HepG2 (cell line): Measurements from ENCODE around the gene SV2B. TPM values are rescaled to one million over a fixed set of nuclear protein-coding genes. Genes with fewer than 3 reads are reported as not detected.

ENCODE experiments used
- ATAC-seq: fragments of 200-7000 bp; cut with Tn5 transposase; 3 replicates; pipeline ENCODE4 v1.9.1; 2020; ENCODE audit warnings: mild to moderate bottlenecking, moderate library complexity
- BruUV-seq: library from RNA; stranded (reverse); fragments of 400-500 nt; replicated peaks from 2 replicates; lab custom pipeline; 2021; lab: Mats Ljungman, UMichigan
- CTCF ChIA-PET: fragments of 300-600 bp; formaldehyde crosslinking; extraction: SDS; loops from one replicate; lab custom pipeline; 2021; ENCODE audit warnings: low total read pairs, inconsistent platforms, low intra/inter-chr PET ratio; lab: Yijun Ruan, JAX
- POLR2A ChIA-PET: fragments of 350-600 bp; sonication (Branson Sonifier 250); formaldehyde crosslinking; loops from one replicate; lab custom pipeline; 2020; ENCODE audit warnings: antibody characterized with exemption, inconsistent platforms; lab: Yijun Ruan, JAX
- DNase-seq: peaks from one replicate; pipeline ENCODE4 v3.0.0-alpha.2; 2015; ENCODE audit warnings: low spot score
- FAIRE-seq: peaks from 3 replicates; lab custom pipeline; 2011; peaks lifted over from hg19 to GRCh38; lab: Jason Lieb, UNC
- H2AFZ ChIP-seq: one replicate; pipeline ENCODE4 v1.6.1; 2011; ENCODE audit warnings: low read length, inconsistent platforms
- H3K27ac ChIP-seq: fragments of 300-600 bp; 3 replicates; pipeline ENCODE4 v1.8.0; 2011; ENCODE audit warnings: mixed run types, mild to moderate bottlenecking, mixed read lengths, low read length, inconsistent platforms; ENCODE audit not compliant: insufficient read depth; ENCODE audit errors: extremely low read length
- H3K27me3 ChIP-seq, 2 experiments: fragments of 200-600 bp in 1 of 2; 2 replicates in 1 of 2; 3 replicates in 1 of 2; pipeline versions ENCODE4 v1.6.0 to v1.8.0; 2011; ENCODE audit warnings: low read length in 2 of 2, mild to moderate bottlenecking in 2 of 2, moderate library complexity in 2 of 2, inconsistent platforms in 1 of 2; ENCODE audit not compliant: insufficient read depth in 2 of 2, control insufficient read depth in 1 of 2
- H3K36me3 ChIP-seq, 2 experiments: fragments of 200-600 bp in 1 of 2; replicated peaks in 1 of 2; 2 replicates in 1 of 2; 3 replicates in 1 of 2; pipeline versions ENCODE4 v1.5.1 to v1.8.0; 2011; ENCODE audit warnings: low read length in 2 of 2, inconsistent platforms in 1 of 2; ENCODE audit not compliant: insufficient read depth in 2 of 2, control insufficient read depth in 1 of 2
- H3K4me1 ChIP-seq: 2 replicates; pipeline ENCODE4 v1.5.1; 2012; ENCODE audit warnings: low read length, inconsistent platforms; ENCODE audit not compliant: insufficient read depth
- H3K4me2 ChIP-seq: 2 replicates; pipeline ENCODE4 v1.6.0; 2011; ENCODE audit warnings: low read depth, low read length, inconsistent platforms
- H3K4me3 ChIP-seq, 3 experiments: fragments of 200-600 bp in 1 of 3; sonication (generic), shearing (Covaris generic) in 1 of 3; replicated peaks in 1 of 3; 2 replicates each; pipeline ENCODE4 v1.5.1; 2011 to 2016; ENCODE audit warnings: low read length in 3 of 3, inconsistent platforms in 2 of 3, low read depth in 2 of 3, mild to moderate bottlenecking in 2 of 3, control low read depth in 1 of 3, mixed read lengths in 1 of 3; ENCODE audit not compliant: insufficient read depth in 1 of 3
- H3K79me2 ChIP-seq: one replicate; pipeline ENCODE4 v1.6.1; 2011; ENCODE audit warnings: low read length, inconsistent platforms; ENCODE audit not compliant: insufficient read depth
- H3K9ac ChIP-seq: 2 replicates; pipeline ENCODE4 v1.6.0; 2011; ENCODE audit warnings: mild to moderate bottlenecking, low read depth, low read length, inconsistent platforms; ENCODE audit not compliant: insufficient read depth
- H3K9me3 ChIP-seq: 2 replicates; pipeline ENCODE4 v1.5.1; 2012; ENCODE audit warnings: mild to moderate bottlenecking, low read length
- H4K20me1 ChIP-seq: 2 replicates; pipeline ENCODE4 v1.6.0; 2011; ENCODE audit warnings: inconsistent platforms, mild to moderate bottlenecking, low read length, moderate library complexity; ENCODE audit not compliant: insufficient read depth
- ZBTB38 ChIP-seq: sonication (generic); formaldehyde crosslinking; IDR thresholded peaks from 2 replicates; pipeline ENCODE4 v1.5.1; 2020; ENCODE audit warnings: mild to moderate bottlenecking, missing genetic modification reagents
- ZBTB44 ChIP-seq: sonication (generic); formaldehyde crosslinking; IDR thresholded peaks from 2 replicates; pipeline ENCODE4 v1.4.0; 2020; ENCODE audit warnings: missing genetic modification reagents
- WGBS: methylation state at CpG from one replicate; pipeline ENCODE4 v1.1.6; 2017; ENCODE audit warnings: low lambda C conversion rate; 5-methylcytosine and 5-hydroxymethylcytosine counted together
- in situ Hi-C: cut with HindIII; loops from 2 replicates; pipeline ENCODE4 v1.10.0; 2017; ENCODE audit warnings: low pct_unique_long_range_greater_than_20kb; ENCODE audit not compliant: extremely low pct_ligation_motif_present
- intact Hi-C: fragments of 100-400 bp; cut with micrococcal nuclease; formaldehyde crosslinking; loops from one replicate; pipeline ENCODE4 v1.10.0; 2022; ENCODE audit not compliant: unreplicated experiment
- polyA plus RNA-seq, 8 experiments: library from polyadenylated mRNA; depleted of rRNA in 3 of 8; stranded (reverse) in 7 of 8; unstranded in 1 of 8; fragments of >200 nt; fragmentation: Illumina TruSeq in 4 of 8; extraction: Trizol in 4 of 8; gene quantifications; 2 replicates each; pipeline versions ENCODE4 v1.2.1 to v1.2.3, GENCODE V29; 2011 to 2016; ENCODE audit warnings: low read depth in 4 of 8, missing spikeins in 1 of 8, mixed read lengths in 1 of 8; ENCODE audit not compliant: insufficient read depth in 1 of 8
- total RNA-seq, 5 experiments: library from RNA; depleted of rRNA; stranded (reverse); fragments of >200 nt; fragmentation: Illumina TruSeq; extraction: Trizol; gene quantifications; 2 replicates each; pipeline ENCODE4 v1.2.3, GENCODE V29; 2016; ENCODE audit warnings: low read depth in 1 of 5
- TF ChIP-seq, protein P1 (sequence below): sonication (generic); formaldehyde crosslinking; IDR thresholded peaks from 2 replicates; pipeline ENCODE4 v1.5.1; 2020; ENCODE audit warnings: mild to moderate bottlenecking, moderate library complexity, missing genetic modification reagents

SV2B gene
- total and polyA plus RNA-seq, 2 of the 13 experiments (the other 11 are each of a cell fraction or from before 2014, with no cell fraction given), result not detected

DNA sequence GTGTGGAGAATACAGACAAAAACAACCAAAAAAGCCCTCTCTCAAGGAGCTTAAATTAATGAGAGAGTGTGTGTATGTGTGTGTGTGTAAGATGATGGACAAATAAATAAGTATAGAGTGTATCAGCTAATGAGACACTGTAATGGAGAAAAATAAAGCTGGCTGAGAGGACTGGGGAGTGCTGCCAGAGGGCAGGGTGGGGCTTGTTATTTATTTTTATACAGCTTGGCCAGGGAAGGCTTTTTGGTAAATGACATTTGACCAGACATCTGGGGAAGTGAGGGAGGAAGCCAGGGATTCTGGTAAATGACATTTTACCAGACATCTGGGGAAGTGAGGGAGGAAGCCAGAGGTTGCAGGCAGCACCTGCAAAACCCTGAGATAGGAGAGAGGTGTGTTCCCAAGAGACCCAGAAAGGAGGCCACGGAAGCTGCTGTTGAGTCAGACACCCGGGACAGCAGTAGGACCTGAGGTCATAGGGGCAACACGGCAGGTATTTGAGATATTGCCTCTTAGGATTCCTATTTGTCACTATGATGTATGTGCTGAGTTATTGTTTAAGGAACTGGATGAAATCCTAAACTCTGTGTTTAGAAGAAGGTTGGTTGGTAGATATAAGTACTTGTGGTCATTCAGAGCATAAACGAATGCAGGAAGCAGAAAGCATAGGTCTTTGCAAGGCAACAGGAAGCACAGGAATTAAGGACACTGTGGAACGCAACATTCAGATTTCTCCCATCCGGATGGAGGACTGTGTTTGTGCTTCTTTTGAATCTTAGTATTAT is 2.7 kb downstream of the SV2B start:
- Histone ChIP-seq H3K27me3 (peaks cover 2 to 49% of the 10 kb centered on the region in 2 experiments; a peak in 4 of 5 replicates), H3K27ac (no peak overlapping the region), H3K4me2 (no peak overlapping the region), H3K4me1 (no peaks in the 10 kb centered on the region), H2AFZ (no peak overlapping the region), H3K79me2 (no peaks in the 10 kb centered on the region), H3K9me3 (no peaks in the 10 kb centered on the region), H3K4me3 (no peak overlapping the region), H3K36me3 (no peaks in the 10 kb centered on the region), H4K20me1 (no peaks in the 10 kb centered on the region), H3K9ac (no peak overlapping the region)
- ChIA-PET CTCF (no interaction called here), POLR2A (no interaction called here)
- no TSS peak for BruUV-seq
- 11% methylated on average over 6 of the region's 6 CpGs for WGBS
- DNase-seq (no peak), FAIRE-seq (no peak), ATAC-seq (no peak)
- in situ Hi-C loops (no loop called here), intact Hi-C loops (no loop called here)
- TF ChIP-seq, protein P1, sequence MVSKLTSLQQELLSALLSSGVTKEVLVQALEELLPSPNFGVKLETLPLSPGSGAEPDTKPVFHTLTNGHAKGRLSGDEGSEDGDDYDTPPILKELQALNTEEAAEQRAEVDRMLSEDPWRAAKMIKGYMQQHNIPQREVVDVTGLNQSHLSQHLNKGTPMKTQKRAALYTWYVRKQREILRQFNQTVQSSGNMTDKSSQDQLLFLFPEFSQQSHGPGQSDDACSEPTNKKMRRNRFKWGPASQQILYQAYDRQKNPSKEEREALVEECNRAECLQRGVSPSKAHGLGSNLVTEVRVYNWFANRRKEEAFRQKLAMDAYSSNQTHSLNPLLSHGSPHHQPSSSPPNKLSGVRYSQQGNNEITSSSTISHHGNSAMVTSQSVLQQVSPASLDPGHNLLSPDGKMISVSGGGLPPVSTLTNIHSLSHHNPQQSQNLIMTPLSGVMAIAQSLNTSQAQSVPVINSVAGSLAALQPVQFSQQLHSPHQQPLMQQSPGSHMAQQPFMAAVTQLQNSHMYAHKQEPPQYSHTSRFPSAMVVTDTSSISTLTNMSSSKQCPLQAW (CRISPR knock-in tag), result no peak
- TF ChIP-seq ZBTB38 (CRISPR knock-in tag) (no peak), ZBTB44 (CRISPR knock-in tag) (no peak)
